GM12878 (cell line): ENCODE results near the gene DLG4. TPM values are rescaled to one million over a fixed set of nuclear protein-coding genes. Genes with fewer than 3 reads are reported as not detected.

Experiments
- ATAC-seq: fragments of 200-7000 bp; cut with Tn5 transposase; 3 replicates; pipeline ENCODE4 v1.9.1; 2020; ENCODE audit warnings: mild to moderate bottlenecking, moderate library complexity
- BruUV-seq: library from RNA; stranded (reverse); fragments of 400-500 nt; replicated peaks from 2 replicates; lab custom pipeline; 2021; lab: Mats Ljungman, UMichigan
- CTCF ChIA-PET: fragments of 300-600 bp; sonication (Branson Sonifier 250); formaldehyde crosslinking; extraction: SDS; loops from one replicate; lab custom pipeline; 2021; ENCODE audit warnings: inconsistent platforms; lab: Yijun Ruan, JAX
- POLR2A ChIA-PET: fragments of 350-600 bp; formaldehyde crosslinking; extraction: SDS; loops from one replicate; lab custom pipeline; 2021; ENCODE audit warnings: inconsistent platforms; lab: Charles Lee
- RAD21 ChIA-PET: fragments of 300-600 bp; sonication (Branson Sonifier 250); formaldehyde crosslinking; loops from one replicate; lab custom pipeline; 2023; ENCODE audit warnings: antibody characterized with exemption; ENCODE audit not compliant: unreplicated experiment; lab: Charles Lee
- SMC1A ChIA-PET: fragments of 300-600 bp; sonication (Branson Sonifier 250); formaldehyde crosslinking; loops from one replicate; lab custom pipeline; 2023; ENCODE audit not compliant: unreplicated experiment, uncharacterized antibody; lab: Charles Lee
- DNase-seq: peaks from one replicate; pipeline ENCODE4 v3.0.0-alpha.2; 2011; ENCODE audit warnings: low read depth, low spot score
- FAIRE-seq: peaks from 3 replicates; lab custom pipeline; 2011; peaks lifted over from hg19 to GRCh38; lab: Jason Lieb, UNC
- H2AFZ ChIP-seq: 2 replicates; pipeline ENCODE4 v1.6.0; 2011; ENCODE audit warnings: low read depth, low read length, control low read depth; ENCODE audit not compliant: control insufficient read depth
- H3K27ac ChIP-seq: 2 replicates; pipeline ENCODE4 v1.5.1; 2011; ENCODE audit warnings: control low read depth; ENCODE audit not compliant: control insufficient read depth, insufficient read depth
- H3K27me3 ChIP-seq, 2 experiments: replicated peaks in 1 of 2; 2 replicates each; pipeline versions ENCODE4 v1.6.0 to v1.6.1; 2011; ENCODE audit warnings: low read length in 1 of 2; ENCODE audit not compliant: control insufficient read depth in 2 of 2, insufficient read depth in 2 of 2
- H3K36me3 ChIP-seq, 2 experiments: 2 replicates each; pipeline ENCODE4 v1.5.1; 2011; ENCODE audit warnings: low read length in 1 of 2; ENCODE audit not compliant: control insufficient read depth in 2 of 2, insufficient read depth in 2 of 2
- H3K4me1 ChIP-seq: 2 replicates; pipeline ENCODE4 v1.6.1; 2011; ENCODE audit warnings: mild to moderate bottlenecking, low read length, moderate library complexity, mixed read lengths; ENCODE audit not compliant: control insufficient read depth, insufficient read depth
- H3K4me2 ChIP-seq: 2 replicates; pipeline ENCODE4 v1.6.0; 2011; ENCODE audit warnings: control low read depth; ENCODE audit not compliant: control insufficient read depth, insufficient read depth
- H3K4me3 ChIP-seq: fragments of 200-600 bp; sonication (generic); 2 replicates; pipeline ENCODE4 v1.5.1; 2016
- H3K79me2 ChIP-seq: 2 replicates; pipeline ENCODE4 v1.6.0; 2011; ENCODE audit warnings: low read length; ENCODE audit not compliant: control insufficient read depth, insufficient read depth
- H3K9ac ChIP-seq: 2 replicates; pipeline ENCODE4 v1.8.0; 2011; ENCODE audit warnings: low read length, control low read depth, mixed read lengths; ENCODE audit not compliant: control insufficient read depth, insufficient read depth
- H3K9me3 ChIP-seq: replicated peaks from 3 replicates; pipeline ENCODE4 v1.5.1; 2011; ENCODE audit warnings: mild to moderate bottlenecking, low read length; ENCODE audit not compliant: control insufficient read depth, insufficient read depth
- H4K20me1 ChIP-seq: 2 replicates; pipeline ENCODE4 v1.6.0; 2011; ENCODE audit not compliant: control insufficient read depth, insufficient read depth
- HDGF ChIP-seq: fragments of 450-650 bp; IDR thresholded peaks from 2 replicates; pipeline ENCODE4 v1.6.1; 2016; ENCODE audit warnings: antibody characterized with exemption
- IKZF2 ChIP-seq, 2 experiments: fragments of 450-650 bp; IDR thresholded peaks; 2 replicates each; pipeline ENCODE4 v1.6.1; 2017; ENCODE audit warnings: mild to moderate bottlenecking in 2 of 2, moderate library complexity in 2 of 2
- IRF4 ChIP-seq: IDR thresholded peaks from 2 replicates; pipeline ENCODE4 v1.6.1; 2011; ENCODE audit warnings: low read depth, low read length
- MLLT1 ChIP-seq: fragments of 450-650 bp; IDR thresholded peaks from 2 replicates; pipeline ENCODE4 v1.6.1; 2016; ENCODE audit warnings: mild to moderate bottlenecking
- SP1 ChIP-seq: IDR thresholded peaks from one replicate; pipeline ENCODE4 v1.6.1; 2011; ENCODE audit warnings: low read depth, low read length
- WGBS: methylation state at CpG from one replicate; pipeline ENCODE4 v1.1.6; 2016; ENCODE audit warnings: low lambda C conversion rate; ENCODE audit not compliant: insufficient replicate concordance, insufficient coverage; ENCODE audit errors: missing lambda C conversion rate; 5-methylcytosine and 5-hydroxymethylcytosine counted together
- in situ Hi-C: fragments of 300-500 bp; cut with MboI; formaldehyde crosslinking; loops from 9 replicates; pipeline ENCODE4 v1.14.3; 2018; ENCODE audit warnings: mixed read lengths
- intact Hi-C: fragments of 100-400 bp; cut with micrococcal nuclease; formaldehyde crosslinking; loops from one replicate; pipeline ENCODE4 v1.14.2; 2022; ENCODE audit not compliant: unreplicated experiment
- polyA plus RNA-seq, 11 experiments: library from polyadenylated mRNA; depleted of rRNA in 4 of 11; unstranded in 6 of 11; stranded (reverse) in 5 of 11; fragments of >200 nt; fragmentation: Nextera tagmentation in 4 of 11; fragmentation: Illumina TruSeq in 1 of 11; extraction: Ambion mirVana in 4 of 11; extraction: Trizol in 1 of 11; gene quantifications; 1 replicate in 1 of 11; 2 replicates in 10 of 11; pipeline versions ENCODE4 v1.2.1 to v1.2.3, GENCODE V29; 2011 to 2016; ENCODE audit warnings: inconsistent platforms in 2 of 11, missing spikeins in 2 of 11, low read depth in 1 of 11
- total RNA-seq, 4 experiments: library from RNA; depleted of rRNA in 3 of 4; stranded (reverse); fragments of >200 nt in 3 of 4; fragmentation: Illumina TruSeq in 1 of 4; extraction: Trizol in 1 of 4; gene quantifications; 2 replicates each; pipeline versions ENCODE4 v1.2.1 to v1.2.3, GENCODE V29; 2013 to 2021

The DLG4 gene
- total and polyA plus RNA-seq, 10 of the 15 experiments (the other 5 are each of a cell fraction or from before 2014, with no cell fraction given): 0.07 to 4.1 (median 1.3) TPM

GRCh38 chr17:7219229-7219811 lies 316 bp downstream of the DLG4 start:
- Histone ChIP-seq H3K4me3 (peak overlapping the region; percentile 81), H3K4me1 (peaks cover 15% of the 10 kb centered on the region), H3K27me3 (no peaks in the 10 kb centered on the region), H3K4me2 (peak overlapping the region; percentile 97), H3K27ac (peak overlapping the region; percentile 92), H2AFZ (peak overlapping the region; percentile 39), H3K79me2 (peaks cover 14% of the 10 kb centered on the region), H4K20me1 (no peaks in the 10 kb centered on the region), H3K9ac (peak overlapping the region; percentile 86), H3K9me3 (no peaks in the 10 kb centered on the region), H3K36me3 (peaks cover 8 to 11% of the 10 kb centered on the region in 2 experiments)
- DNase-seq: no peak
- CTCF ChIA-PET: interaction anchor here (2.1 to 5.1 kb wide), 8 partner anchors 13 to 173 kb away, joined by 4 to 70 read pairs (median 18); partner anchors contain the start of genes DVL2, GABARAP and PHF23
- in situ Hi-C loops: no loop called here
- RAD21 ChIA-PET: interaction anchor here (0.9 to 3.2 kb wide), 10 partner anchors 10 to 173 kb away, joined by 3 to 51 read pairs (median 4); partner anchors contain the start of genes CTDNEP1, ELP5, GABARAP and NEURL4
- POLR2A ChIA-PET: interaction anchor here (0.6 to 5.9 kb wide), 7 partner anchors 14 to 334 kb away, joined by 3 to 60 read pairs (median 22); partner anchors contain the start of genes ACAP1, CTDNEP1, DVL2 and ELP5
- 19% methylated on average over 12 of the region's 12 CpGs for WGBS
- ATAC-seq: no peak
- SMC1A ChIA-PET: interaction anchor here (0.6 to 4.8 kb wide), 7 partner anchors 9 to 173 kb away, joined by 3 to 34 read pairs (median 4); partner anchors contain the start of genes DVL2 and GABARAP
- no TSS peak for BruUV-seq
- no peak for FAIRE-seq
- TF ChIP-seq MLLT1 (0 out of 2 replicates have a peak, but pooled peaks have one; percentile 19), IKZF2 (IDR thresholded peaks at IDR 0.05) (peak in 1 of 2 experiments; percentile 33; a peak in 1 of 4 replicates), SP1 (peak; percentile 6), IRF4 (no peak), HDGF (peak; percentile 48; the same call in 1 of the 2 replicates)
- intact Hi-C loops: no loop called here
